ENCODE data around the gene MATN4.

MATN4 gene

DNA sequence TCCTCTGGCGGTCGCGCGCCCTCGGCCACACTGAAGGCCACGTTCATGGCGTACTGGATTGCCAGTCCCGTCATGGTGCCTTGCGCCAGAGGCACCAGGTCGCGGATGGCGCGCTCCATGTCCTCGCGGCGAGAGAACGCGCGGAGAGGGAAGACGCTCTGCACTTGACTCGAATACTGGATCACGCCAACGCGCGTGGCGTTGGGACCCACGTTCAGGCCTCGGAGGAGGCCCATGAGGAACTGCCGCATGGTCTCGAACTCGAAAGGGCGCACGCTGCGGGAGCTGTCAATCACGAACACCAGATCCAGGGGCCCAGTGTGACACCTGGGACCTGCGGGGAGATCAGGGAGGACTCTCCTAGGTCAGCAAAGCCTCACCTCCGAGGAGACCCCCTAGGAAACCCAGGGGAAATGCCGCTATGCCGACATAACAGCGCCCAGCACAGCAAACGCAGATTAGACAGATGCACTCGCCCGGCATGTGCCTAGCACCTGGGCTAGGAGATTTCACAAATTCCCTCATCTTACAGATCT is 3.6 kb downstream of the MATN4 start:
- Histone ChIP-seq H3K27me3 (replicated peaks; ENCODE audit: insufficient read depth, low read length) (peaks cover 4% of the 10 kb centered on the region; the same call in 1 of the 2 replicates), H3K9ac (ENCODE audit: low read length) (no peak overlapping the region), H3K9me2 (replicated peaks; ENCODE audit: insufficient read depth, low read length) (no peaks in the 10 kb centered on the region), H3K36me3 (replicated peaks; ENCODE audit: insufficient read depth, low read length) (no peaks in the 10 kb centered on the region), H2AFZ (ENCODE audit: low read length) (no peak overlapping the region), H3K27ac (ENCODE audit: low read length) (no peak overlapping the region), H3K4me1 (ENCODE audit: low read length) (no peaks in the 10 kb centered on the region), H3F3A (ENCODE audit: insufficient read depth, low read length) (no peaks in the 10 kb centered on the region), H3K4me3 (ENCODE audit: low read length) (no peak overlapping the region), H3K79me2 (ENCODE audit: low read length) (no peaks in the 10 kb centered on the region), H4K20me1 (ENCODE audit: insufficient read depth, low read length) (no peaks in the 10 kb centered on the region), H3K4me2 (ENCODE audit: low read depth, low read length) (no peak overlapping the region), H3K9me3 (replicated peaks; ENCODE audit: insufficient read depth, low read length) (no peaks in the 10 kb centered on the region)
- no peak for DNase-seq
- TF ChIP-seq EZH2phosphoT487 (IDR thresholded peaks at IDR 0.05; ENCODE audit: low read length) (no peak), EZH2 (optimal IDR thresholded peaks at IDR 0.05; ENCODE audit: low read depth, low read length) (no peak)
- TF ChIP-seq, protein P1, sequence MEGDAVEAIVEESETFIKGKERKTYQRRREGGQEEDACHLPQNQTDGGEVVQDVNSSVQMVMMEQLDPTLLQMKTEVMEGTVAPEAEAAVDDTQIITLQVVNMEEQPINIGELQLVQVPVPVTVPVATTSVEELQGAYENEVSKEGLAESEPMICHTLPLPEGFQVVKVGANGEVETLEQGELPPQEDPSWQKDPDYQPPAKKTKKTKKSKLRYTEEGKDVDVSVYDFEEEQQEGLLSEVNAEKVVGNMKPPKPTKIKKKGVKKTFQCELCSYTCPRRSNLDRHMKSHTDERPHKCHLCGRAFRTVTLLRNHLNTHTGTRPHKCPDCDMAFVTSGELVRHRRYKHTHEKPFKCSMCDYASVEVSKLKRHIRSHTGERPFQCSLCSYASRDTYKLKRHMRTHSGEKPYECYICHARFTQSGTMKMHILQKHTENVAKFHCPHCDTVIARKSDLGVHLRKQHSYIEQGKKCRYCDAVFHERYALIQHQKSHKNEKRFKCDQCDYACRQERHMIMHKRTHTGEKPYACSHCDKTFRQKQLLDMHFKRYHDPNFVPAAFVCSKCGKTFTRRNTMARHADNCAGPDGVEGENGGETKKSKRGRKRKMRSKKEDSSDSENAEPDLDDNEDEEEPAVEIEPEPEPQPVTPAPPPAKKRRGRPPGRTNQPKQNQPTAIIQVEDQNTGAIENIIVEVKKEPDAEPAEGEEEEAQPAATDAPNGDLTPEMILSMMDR (IDR thresholded peaks at IDR 0.05; ENCODE audit: low read length): no peak

DNA sequence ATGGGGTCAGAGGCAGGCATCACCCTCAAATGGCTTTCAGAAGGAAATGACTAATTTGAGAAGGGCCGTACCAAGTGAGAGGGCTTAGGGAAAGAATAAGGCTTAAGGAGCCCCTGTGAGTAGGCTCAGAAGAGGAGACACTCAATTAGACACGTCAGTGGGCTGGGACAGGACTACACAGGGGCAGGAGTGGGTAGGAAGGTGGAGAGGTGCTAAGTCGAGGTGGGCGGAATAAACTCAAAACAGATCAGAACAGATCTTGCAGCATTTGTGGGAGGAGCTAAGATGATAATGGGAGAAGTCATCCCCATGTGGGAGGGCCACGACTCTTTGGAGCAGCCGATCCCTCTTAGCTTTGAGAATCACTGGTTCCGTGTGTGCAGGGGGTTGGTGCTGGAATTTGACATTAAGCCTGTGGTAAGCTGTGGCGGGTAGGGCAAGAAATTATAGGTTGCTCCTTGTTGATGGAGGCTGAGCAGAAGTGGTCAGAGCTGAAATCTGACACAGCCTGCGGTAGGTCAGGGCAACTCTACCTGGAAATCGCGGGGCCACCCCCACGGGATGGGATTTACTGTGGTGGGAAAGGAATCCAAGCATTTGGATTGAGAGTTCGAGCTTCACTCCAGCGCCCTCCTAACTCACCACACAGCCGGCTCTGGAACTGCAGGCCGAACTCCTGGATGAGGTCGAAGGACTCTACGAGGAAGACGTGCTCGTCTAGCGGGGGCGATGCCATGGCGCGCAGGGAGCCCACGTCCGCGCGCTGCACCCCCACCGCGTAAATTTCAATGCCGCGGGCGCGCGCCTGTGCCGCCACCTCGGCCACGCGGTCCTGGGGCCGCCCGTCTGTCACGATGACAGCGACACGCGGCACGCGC is 4.3 kb downstream of the MATN4 start:
- H3K9me3 ChIP-seq (replicated peaks; ENCODE audit: insufficient read depth, low read length): no peaks in the 10 kb centered on the region
- H3K9ac ChIP-seq (ENCODE audit: low read length): no peak overlapping the region
- no peak overlapping the region for H2AFZ ChIP-seq (ENCODE audit: low read length)
- H3K36me3 ChIP-seq (replicated peaks; ENCODE audit: insufficient read depth, low read length): no peaks in the 10 kb centered on the region
- no peaks in the 10 kb centered on the region for H3K4me1 ChIP-seq (ENCODE audit: low read length)
- TF ChIP-seq EZH2phosphoT487 (IDR thresholded peaks at IDR 0.05; ENCODE audit: low read length) (no peak), EZH2 (optimal IDR thresholded peaks at IDR 0.05; ENCODE audit: low read depth, low read length) (no peak)
- TF ChIP-seq, protein P1 (IDR thresholded peaks at IDR 0.05; ENCODE audit: low read length): no peak
- H3K4me3 ChIP-seq (ENCODE audit: low read length): no peak overlapping the region
- no peaks in the 10 kb centered on the region for H4K20me1 ChIP-seq (ENCODE audit: insufficient read depth, low read length)
- no peaks in the 10 kb centered on the region for H3K9me2 ChIP-seq (replicated peaks; ENCODE audit: insufficient read depth, low read length)
- DNase-seq: no peak
- no peak overlapping the region for H3K4me2 ChIP-seq (ENCODE audit: low read depth, low read length)
- peaks cover 4% of the 10 kb centered on the region; the same call in 1 of the 2 replicates for H3K27me3 ChIP-seq (replicated peaks; ENCODE audit: insufficient read depth, low read length)
- no peaks in the 10 kb centered on the region for H3F3A ChIP-seq (ENCODE audit: insufficient read depth, low read length)
- H3K27ac ChIP-seq (ENCODE audit: low read length): no peak overlapping the region
- H3K79me2 ChIP-seq (ENCODE audit: low read length): no peaks in the 10 kb centered on the region

DNA sequence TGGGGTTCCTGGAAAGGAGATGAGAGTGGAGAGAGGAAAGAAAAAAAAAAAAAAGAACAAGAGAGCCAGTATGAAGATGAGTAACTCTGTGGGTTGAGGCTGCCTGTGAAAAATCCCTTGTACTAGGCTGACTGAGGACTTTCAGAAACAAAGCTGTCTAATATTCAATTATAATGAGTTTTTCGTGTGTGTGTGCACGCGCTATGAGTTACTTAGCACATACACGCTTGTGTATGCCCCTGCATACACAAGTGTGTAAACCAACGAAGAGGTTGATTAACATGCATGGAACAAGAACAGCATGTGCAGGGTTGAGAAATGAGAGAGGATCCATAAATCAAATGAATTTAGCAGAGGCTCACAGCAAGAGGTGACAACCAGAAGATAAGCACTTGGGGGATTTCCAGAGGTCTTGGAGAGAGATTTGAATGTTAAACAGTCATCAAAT is 6.3 kb downstream of the MATN4 start:
- Histone ChIP-seq H3K9me3 (replicated peaks; ENCODE audit: insufficient read depth, low read length) (no peaks in the 10 kb centered on the region), H3K36me3 (replicated peaks; ENCODE audit: insufficient read depth, low read length) (no peaks in the 10 kb centered on the region), H3K4me2 (ENCODE audit: low read depth, low read length) (no peak overlapping the region), H3K4me1 (ENCODE audit: low read length) (no peaks in the 10 kb centered on the region), H3K9ac (ENCODE audit: low read length) (no peak overlapping the region), H2AFZ (ENCODE audit: low read length) (no peak overlapping the region), H4K20me1 (ENCODE audit: insufficient read depth, low read length) (no peaks in the 10 kb centered on the region), H3F3A (ENCODE audit: insufficient read depth, low read length) (no peaks in the 10 kb centered on the region), H3K79me2 (ENCODE audit: low read length) (no peaks in the 10 kb centered on the region), H3K9me2 (replicated peaks; ENCODE audit: insufficient read depth, low read length) (no peaks in the 10 kb centered on the region), H3K27me3 (replicated peaks; ENCODE audit: insufficient read depth, low read length) (peaks cover 4% of the 10 kb centered on the region; the same call in 1 of the 2 replicates), H3K27ac (ENCODE audit: low read length) (no peak overlapping the region), H3K4me3 (ENCODE audit: low read length) (no peak overlapping the region)
- no peak for DNase-seq
- TF ChIP-seq EZH2 (optimal IDR thresholded peaks at IDR 0.05; ENCODE audit: low read depth, low read length) (no peak), EZH2phosphoT487 (IDR thresholded peaks at IDR 0.05; ENCODE audit: low read length) (no peak)
- TF ChIP-seq, protein P1 (IDR thresholded peaks at IDR 0.05; ENCODE audit: low read length): no peak

Data from MM.1S (cell line).